BE2C (cell line): ENCODE results near the gene DUSP14.

Source experiments
- DNase-seq: peaks from one replicate; pipeline ENCODE4 v3.0.0-alpha.2; 2020
- H3K27me3 ChIP-seq: fragments of 250-450 bp; sonication (Bioruptor Pico); 2 replicates; pipeline ENCODE4 v1.5.1; 2020; ENCODE audit warnings: mild to moderate bottlenecking
- H3K36me3 ChIP-seq: fragments of 250-450 bp; sonication (Bioruptor Pico); 2 replicates; pipeline ENCODE4 v1.5.1; 2020; ENCODE audit warnings: mild to moderate bottlenecking
- H3K4me1 ChIP-seq: fragments of 250-450 bp; sonication (Bioruptor Pico); 2 replicates; pipeline ENCODE4 v1.5.1; 2020
- H3K4me3 ChIP-seq: 2 replicates; pipeline ENCODE4 v1.5.1; 2011; ENCODE audit warnings: low read depth, low read length
- H3K9me3 ChIP-seq: fragments of 250-450 bp; sonication (Bioruptor Pico); 2 replicates; pipeline ENCODE4 v1.5.1; 2020
- TF ChIP-seq, protein P1 (sequence below): IDR thresholded peaks from 2 replicates; pipeline ENCODE4 v1.5.1; 2012; ENCODE audit warnings: mild to moderate bottlenecking, low read depth, low read length

Gene DUSP14

GRCh38 chr17:37541880-37542660, 52.4 kb downstream of the DUSP14 start:
- no peak overlapping the region for H3K4me3 ChIP-seq
- no peaks in the 10 kb centered on the region for H3K27me3 ChIP-seq
- no peaks in the 10 kb centered on the region for H3K4me1 ChIP-seq
- TF ChIP-seq, protein P1, sequence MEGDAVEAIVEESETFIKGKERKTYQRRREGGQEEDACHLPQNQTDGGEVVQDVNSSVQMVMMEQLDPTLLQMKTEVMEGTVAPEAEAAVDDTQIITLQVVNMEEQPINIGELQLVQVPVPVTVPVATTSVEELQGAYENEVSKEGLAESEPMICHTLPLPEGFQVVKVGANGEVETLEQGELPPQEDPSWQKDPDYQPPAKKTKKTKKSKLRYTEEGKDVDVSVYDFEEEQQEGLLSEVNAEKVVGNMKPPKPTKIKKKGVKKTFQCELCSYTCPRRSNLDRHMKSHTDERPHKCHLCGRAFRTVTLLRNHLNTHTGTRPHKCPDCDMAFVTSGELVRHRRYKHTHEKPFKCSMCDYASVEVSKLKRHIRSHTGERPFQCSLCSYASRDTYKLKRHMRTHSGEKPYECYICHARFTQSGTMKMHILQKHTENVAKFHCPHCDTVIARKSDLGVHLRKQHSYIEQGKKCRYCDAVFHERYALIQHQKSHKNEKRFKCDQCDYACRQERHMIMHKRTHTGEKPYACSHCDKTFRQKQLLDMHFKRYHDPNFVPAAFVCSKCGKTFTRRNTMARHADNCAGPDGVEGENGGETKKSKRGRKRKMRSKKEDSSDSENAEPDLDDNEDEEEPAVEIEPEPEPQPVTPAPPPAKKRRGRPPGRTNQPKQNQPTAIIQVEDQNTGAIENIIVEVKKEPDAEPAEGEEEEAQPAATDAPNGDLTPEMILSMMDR: no peak
- H3K9me3 ChIP-seq: no peaks in the 10 kb centered on the region
- H3K36me3 ChIP-seq: peaks cover 32% of the 10 kb centered on the region
- DNase-seq: no peak

- H3K4me1 ChIP-seq: no peaks in the 10 kb centered on the region
- DNase-seq: no peak
- H3K27me3 ChIP-seq: no peaks in the 10 kb centered on the region
- H3K4me3 ChIP-seq: no peak overlapping the region
- peaks cover 32% of the 10 kb centered on the region for H3K36me3 ChIP-seq
- no peaks in the 10 kb centered on the region for H3K9me3 ChIP-seq
- TF ChIP-seq, protein P1: no peak
Measured at GRCh38 chr17:37543637-37544052, 54.0 kb downstream of the DUSP14 start.

DNA sequence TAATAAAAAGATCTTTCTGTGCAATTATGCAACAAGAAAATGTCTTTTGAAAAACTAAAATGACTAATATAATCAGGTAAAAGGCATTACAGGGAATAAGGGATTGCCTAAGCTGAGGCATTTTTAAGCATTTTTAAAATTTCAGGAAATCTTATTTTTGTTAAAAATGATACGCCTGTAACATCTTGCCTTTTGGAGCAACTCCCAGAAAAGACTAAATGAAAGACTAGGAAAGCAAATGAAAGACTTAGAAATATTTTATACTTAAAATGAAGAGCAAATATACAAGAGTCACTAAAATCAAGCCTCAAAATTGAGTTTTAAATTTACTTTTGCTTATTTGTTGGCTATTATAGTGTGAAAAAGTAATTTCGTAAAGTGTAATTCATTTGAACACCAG, 55.8 kb downstream of the DUSP14 start:
- no peak for DNase-seq
- Histone ChIP-seq H3K27me3 (no peaks in the 10 kb centered on the region), H3K4me1 (no peaks in the 10 kb centered on the region), H3K4me3 (no peak overlapping the region), H3K36me3 (peaks cover 17% of the 10 kb centered on the region), H3K9me3 (no peaks in the 10 kb centered on the region)
- TF ChIP-seq, protein P1: no peak

DNA sequence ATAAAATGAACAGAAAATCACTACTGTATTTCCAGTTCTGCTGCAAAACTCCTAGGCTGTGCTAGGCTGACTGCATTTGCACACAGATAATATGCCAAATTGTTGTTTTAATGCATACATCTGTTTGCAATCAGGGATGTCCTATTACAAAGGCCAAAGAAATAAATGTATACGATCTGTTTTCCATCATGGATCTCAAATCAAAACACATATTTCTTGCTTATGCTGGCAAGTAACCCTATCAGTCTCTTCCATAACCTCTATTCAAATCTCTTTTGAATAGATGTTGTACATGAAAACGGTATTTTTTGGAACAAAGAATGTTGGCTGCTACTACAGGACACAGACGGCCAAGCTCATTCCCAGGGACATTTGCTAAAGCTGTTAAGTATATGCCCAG, 56.6 kb downstream of the DUSP14 start:
- peaks cover 10% of the 10 kb centered on the region for H3K36me3 ChIP-seq
- H3K9me3 ChIP-seq: no peaks in the 10 kb centered on the region
- TF ChIP-seq, protein P1: no peak
- H3K4me3 ChIP-seq: no peak overlapping the region
- H3K4me1 ChIP-seq: no peaks in the 10 kb centered on the region
- H3K27me3 ChIP-seq: no peaks in the 10 kb centered on the region
- no peak for DNase-seq

DNA sequence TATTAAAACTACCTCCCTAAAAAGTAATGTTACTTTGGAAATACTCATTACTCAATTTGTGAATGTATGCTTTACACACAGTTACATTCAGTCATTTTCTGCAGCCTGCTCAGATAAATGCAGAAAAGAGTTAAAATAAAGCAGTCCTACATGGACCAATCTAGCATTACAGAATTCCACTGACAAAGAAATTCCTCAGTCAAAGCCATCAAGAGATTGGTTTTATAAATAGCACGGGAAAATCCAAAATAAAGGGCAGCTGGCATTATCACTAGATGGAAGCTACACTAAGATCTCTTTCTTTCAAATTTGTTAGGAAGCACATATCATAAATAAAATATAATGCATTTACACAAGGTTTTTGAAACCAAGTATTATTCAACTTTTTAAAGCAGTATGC, 58.3 kb downstream of the DUSP14 start:
- DNase-seq: no peak
- Histone ChIP-seq H3K4me3 (no peak overlapping the region), H3K27me3 (no peaks in the 10 kb centered on the region), H3K4me1 (no peaks in the 10 kb centered on the region), H3K9me3 (no peaks in the 10 kb centered on the region), H3K36me3 (peaks cover 6% of the 10 kb centered on the region)
- TF ChIP-seq, protein P1: no peak

DNA sequence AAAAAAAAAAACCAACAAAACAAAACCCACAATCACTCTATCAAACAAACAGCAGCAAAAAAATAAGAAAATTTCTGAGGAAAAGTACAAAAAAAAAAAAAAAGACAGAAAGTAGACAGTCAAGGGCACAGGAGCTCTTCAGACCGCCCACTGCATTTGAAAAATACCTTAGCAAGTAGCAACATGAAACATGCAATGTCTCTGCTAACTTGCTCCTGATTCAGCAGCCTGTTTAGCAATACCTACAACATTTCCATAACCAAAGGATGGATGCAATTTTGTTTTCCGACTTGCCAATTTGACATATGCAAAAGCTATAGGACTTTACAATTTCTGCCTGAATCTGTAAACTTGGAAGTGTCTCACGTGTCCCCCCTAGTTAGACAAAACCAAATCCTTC, 62.1 kb downstream of the DUSP14 start:
- TF ChIP-seq, protein P1: no peak
- peaks cover 11% of the 10 kb centered on the region for H3K36me3 ChIP-seq
- no peaks in the 10 kb centered on the region for H3K9me3 ChIP-seq
- no peak for DNase-seq
- no peak overlapping the region for H3K4me3 ChIP-seq
- no peaks in the 10 kb centered on the region for H3K27me3 ChIP-seq
- H3K4me1 ChIP-seq: no peaks in the 10 kb centered on the region
